Right ventricle myocardium superior (tissue), 1 donor: ENCODE measurements around the gene GP9. TPM values are rescaled to one million over a fixed set of nuclear protein-coding genes. Genes with fewer than 3 reads are reported as not detected.
A peak's percentile ranks its signal among the peaks of the same experiment; 100 is the strongest.
"Not testable (repeated sequence)": the region's sequence is repeated elsewhere in the genome, so short reads cannot be mapped to it uniquely, and the experiment has no call there.

Experiments used
- ATAC-seq: fragments of 200-7000 bp; cut with Tn5 transposase; one replicate; pipeline ENCODE4 v1.9.1; 2020; ENCODE audit warnings: mild to moderate bottlenecking; ENCODE audit not compliant: poor library complexity
- DNase-seq: peaks from one replicate; pipeline ENCODE4 v3.0.0-alpha.2; 2020
- intact Hi-C: fragments of 100-400 bp; cut with DNase I; formaldehyde crosslinking; loops from one replicate; pipeline ENCODE4 v1.11.2; 2022
- total RNA-seq: library from RNA; stranded (reverse); fragmentation: NEBNext Ultra II Directional; extraction: Animal tissue kit (Norgen Biotek cat#: 25700); gene quantifications from one replicate; pipeline ENCODE4 v1.2.1, GENCODE V29; 2021
- donor health status: DM: no; HTN: yes; CAD: no; lungs with severe emphysema.

The GP9 gene
- total RNA-seq, 1 donor from 2014 or later, result not detected

- ATAC-seq (no peak), DNase-seq (no peak)
- intact Hi-C loops, result no loop called here
Observed at GRCh38 chr3:129063841-129064482, 3.4 kb downstream of the GP9 start.

- intact Hi-C loops, result no loop called here
- DNase-seq (no peak), ATAC-seq (no peak)
Observed at GRCh38 chr3:129065016-129065719, 4.6 kb downstream of the GP9 start.

GRCh38 chr3:129065720-129066073 lies 5.1 kb downstream of the GP9 start:
- ATAC-seq (no peak), DNase-seq (no peak)
- intact Hi-C loops, result no loop called here

- DNase-seq, intact Hi-C loops, ATAC-seq: not testable (repeated sequence)
Observed at GRCh38 chr3:129067719-129068118, 7.1 kb downstream of the GP9 start.

- intact Hi-C loops, result no loop called here
- DNase-seq (no peak), ATAC-seq (peak; percentile 67)
Observed at GRCh38 chr3:129068291-129068886, 7.8 kb downstream of the GP9 start.

GRCh38 chr3:129069313-129070085 lies 8.9 kb downstream of the GP9 start:
- peak; percentile 13 for DNase-seq
- intact Hi-C loops, ATAC-seq: not testable (repeated sequence)

- DNase-seq (no peak), ATAC-seq (no peak)
- intact Hi-C loops, result no loop called here
Observed at GRCh38 chr3:129070086-129070885, 9.7 kb downstream of the GP9 start.

GRCh38 chr3:129077222-129077621 lies 16.6 kb downstream of the GP9 start:
- DNase-seq (no peak), ATAC-seq (no peak)
- intact Hi-C loops, result no loop called here

- intact Hi-C loops, result no loop called here
- ATAC-seq (peak; percentile 49), DNase-seq (no peak)
Observed at GRCh38 chr3:129078510-129078909, 17.9 kb downstream of the GP9 start.

- DNase-seq (no peak), ATAC-seq (no peak)
- intact Hi-C loops, result no loop called here
Observed at GRCh38 chr3:129081503-129081902, 20.9 kb downstream of the GP9 start.

- ATAC-seq (no peak), DNase-seq (no peak)
- intact Hi-C loops, result no loop called here
Observed at GRCh38 chr3:129082026-129082425, 21.4 kb downstream of the GP9 start.

GRCh38 chr3:129084501-129084900 lies 23.9 kb downstream of the GP9 start:
- intact Hi-C loops, result no loop called here

GRCh38 chr3:129085165-129085715 lies 24.7 kb downstream of the GP9 start:
- DNase-seq, result no peak
- intact Hi-C loops, result no loop called here
- no peak for ATAC-seq

More at GRCh38 chr3:129084501-129084900, 23.9 kb downstream of the GP9 start:
- no peak for ATAC-seq
- DNase-seq, result no peak

- intact Hi-C loops, result no loop called here
- no peak for ATAC-seq
- DNase-seq, result no peak
Observed at GRCh38 chr3:129085818-129086217, 25.2 kb downstream of the GP9 start.

- intact Hi-C loops, result no loop called here
- DNase-seq, result peak; percentile 67
- ATAC-seq, result peak; percentile 67
Observed at GRCh38 chr3:129087138-129087702, 26.6 kb downstream of the GP9 start.

- DNase-seq, intact Hi-C loops: not testable (repeated sequence)
- ATAC-seq, result peak; percentile 91
Observed at GRCh38 chr3:129087904-129088303, 27.3 kb downstream of the GP9 start.

GRCh38 chr3:129088312-129088711 lies 27.7 kb downstream of the GP9 start:
- intact Hi-C loops, DNase-seq: not testable (repeated sequence)
- ATAC-seq, result peak; percentile 60

GRCh38 chr3:129095285-129095684 lies 34.7 kb downstream of the GP9 start:
- ATAC-seq, result no peak
- intact Hi-C loops, result loop anchor here (10.0 kb wide), 1 partner anchor 120 kb away; no protein-coding TSS in a partner anchor
- DNase-seq, result no peak
